Epithelial cell of esophagus (primary cell): ENCODE results near the gene ETV1.

Experiments
- DNase-seq: peaks from one replicate; pipeline ENCODE4 v3.0.0; 2010; ENCODE audit warnings: low read depth
- H3K4me3 ChIP-seq: 2 replicates; pipeline ENCODE4 v1.5.1; 2011; ENCODE audit warnings: mild to moderate bottlenecking, low read length, control low read depth
- CTCF ChIP-seq: IDR thresholded peaks from 2 replicates; pipeline ENCODE4 v1.5.1; 2011; ENCODE audit warnings: low read depth, mild to moderate bottlenecking, low read length, control low read depth, inconsistent platforms; ENCODE audit not compliant: insufficient read depth; ENCODE audit errors: missing control alignments

ETV1 gene

GRCh38 chr7:13989126-13989948, at the start of gene ETV1:
ETV1 (minus strand) TSS chr7:13989666; CDS start chr7:13989052, 614 bp downstream.
- H3K4me3 ChIP-seq = peak within 1 kb of the TSS; percentile 72
- peak; percentile 52 for DNase-seq
- peak; percentile 46 for TF ChIP-seq CTCF

DNA sequence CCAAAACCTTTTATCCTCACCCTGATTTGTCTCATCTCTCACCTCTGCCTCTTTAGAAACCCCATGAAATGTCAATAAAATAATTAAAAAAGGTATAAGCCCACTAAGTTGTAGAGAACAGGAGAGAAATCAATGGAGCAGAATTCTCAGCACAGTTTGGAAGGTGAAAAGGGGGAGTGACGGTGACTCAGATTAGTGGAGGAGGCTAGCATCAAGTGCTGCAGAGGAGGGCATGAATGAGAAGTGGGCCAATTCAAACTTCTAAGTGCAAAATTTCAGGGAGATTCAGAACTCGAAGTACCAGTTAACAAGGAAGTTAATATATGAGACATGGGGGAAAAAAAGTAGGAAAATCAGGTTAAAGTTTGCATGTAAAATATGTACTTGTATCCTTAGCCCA, 34.9 kb upstream of the ETV1 start:
- TF ChIP-seq CTCF = no peak
- no peak for DNase-seq
- H3K4me3 ChIP-seq = no peak overlapping the region

DNA sequence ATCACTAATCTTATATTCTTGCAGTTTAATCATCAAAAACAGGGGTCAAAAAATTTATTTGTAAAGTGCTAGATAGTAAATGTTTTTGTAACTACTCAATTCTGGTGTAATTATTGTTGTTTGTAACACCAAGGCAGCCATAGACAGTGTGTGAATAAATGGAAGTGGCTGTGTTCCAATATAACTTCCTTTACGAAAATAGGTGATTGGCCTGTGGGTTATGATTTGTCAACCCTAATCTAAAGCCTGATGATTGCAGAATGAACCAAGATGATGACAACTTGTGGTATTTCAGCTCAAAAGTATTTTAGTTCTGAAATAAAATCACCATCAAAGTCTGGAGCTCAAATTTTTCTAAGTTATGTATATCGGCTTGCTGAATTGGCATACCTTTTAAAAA, 34.4 kb upstream of the ETV1 start:
- no peak overlapping the region for H3K4me3 ChIP-seq
- DNase-seq = no peak
- TF ChIP-seq CTCF = no peak

- no peak overlapping the region for H3K4me3 ChIP-seq
- no peak for DNase-seq
- TF ChIP-seq CTCF = no peak
Measured at GRCh38 chr7:14023342-14023741, 33.9 kb upstream of the ETV1 start.

- peak; percentile 60 for DNase-seq
- no peak for TF ChIP-seq CTCF
- no peak overlapping the region for H3K4me3 ChIP-seq
Measured at GRCh38 chr7:14021069-14021468, 31.6 kb upstream of the ETV1 start.

GRCh38 chr7:14020339-14020900, 31.0 kb upstream of the ETV1 start:
- DNase-seq = no peak
- no peak overlapping the region for H3K4me3 ChIP-seq
- TF ChIP-seq CTCF = no peak
